ENCODE results near the gene GJB2.

Gene GJB2

DNA sequence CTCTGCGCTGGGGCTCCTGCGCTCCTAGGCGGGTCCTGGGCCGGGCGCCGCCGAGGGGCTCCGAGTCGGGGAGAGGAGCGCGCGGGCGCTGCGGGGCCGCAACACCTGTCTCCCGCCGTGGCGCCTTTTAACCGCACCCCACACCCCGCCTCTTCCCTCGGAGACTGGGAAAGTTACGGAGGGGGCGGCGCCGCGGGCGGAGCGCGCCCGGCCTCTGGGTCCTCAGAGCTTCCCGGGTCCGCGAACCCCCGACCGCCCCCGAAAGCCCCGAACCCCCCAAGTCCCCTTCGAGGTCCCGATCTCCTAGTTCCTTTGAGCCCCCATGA is at the start of gene GJB2:
GJB2 (minus strand) TSS at position 103 of the 326 bp plus-strand sequence. CDS start 3,357 bp downstream, outside the sequence.
- DNase-seq (ENCODE audit: low spot score): no peak

DNA sequence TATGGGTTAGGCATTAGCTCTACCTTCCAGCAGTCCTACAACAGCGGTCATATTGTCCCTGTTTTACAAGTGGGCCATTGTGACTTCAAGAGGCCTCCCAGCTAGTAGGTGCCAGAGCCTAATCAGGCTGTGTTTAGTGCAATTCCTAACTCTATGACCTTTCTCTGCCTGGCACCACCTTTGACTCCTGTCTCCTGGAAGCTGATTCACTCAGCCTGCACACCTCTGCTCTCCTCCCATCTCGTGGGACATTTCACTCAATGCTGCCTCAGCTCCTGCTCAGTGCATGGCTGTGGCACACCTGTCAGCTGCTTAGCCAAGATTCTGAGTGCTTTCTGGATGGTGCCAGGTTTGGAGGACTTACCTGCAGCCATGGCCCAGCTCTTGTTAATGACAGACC is 48.9 kb upstream of the GJB2 start:
- no peak for DNase-seq (ENCODE audit: low spot score)

GRCh38 chr13:20239748-20240147 is 47.0 kb upstream of the GJB2 start:
- no peak for DNase-seq (ENCODE audit: low spot score)

- no peak for DNase-seq (ENCODE audit: low spot score)
These were observed 40.0 kb upstream of the GJB2 start for GRCh38 chr13:20232556-20233277.

DNA sequence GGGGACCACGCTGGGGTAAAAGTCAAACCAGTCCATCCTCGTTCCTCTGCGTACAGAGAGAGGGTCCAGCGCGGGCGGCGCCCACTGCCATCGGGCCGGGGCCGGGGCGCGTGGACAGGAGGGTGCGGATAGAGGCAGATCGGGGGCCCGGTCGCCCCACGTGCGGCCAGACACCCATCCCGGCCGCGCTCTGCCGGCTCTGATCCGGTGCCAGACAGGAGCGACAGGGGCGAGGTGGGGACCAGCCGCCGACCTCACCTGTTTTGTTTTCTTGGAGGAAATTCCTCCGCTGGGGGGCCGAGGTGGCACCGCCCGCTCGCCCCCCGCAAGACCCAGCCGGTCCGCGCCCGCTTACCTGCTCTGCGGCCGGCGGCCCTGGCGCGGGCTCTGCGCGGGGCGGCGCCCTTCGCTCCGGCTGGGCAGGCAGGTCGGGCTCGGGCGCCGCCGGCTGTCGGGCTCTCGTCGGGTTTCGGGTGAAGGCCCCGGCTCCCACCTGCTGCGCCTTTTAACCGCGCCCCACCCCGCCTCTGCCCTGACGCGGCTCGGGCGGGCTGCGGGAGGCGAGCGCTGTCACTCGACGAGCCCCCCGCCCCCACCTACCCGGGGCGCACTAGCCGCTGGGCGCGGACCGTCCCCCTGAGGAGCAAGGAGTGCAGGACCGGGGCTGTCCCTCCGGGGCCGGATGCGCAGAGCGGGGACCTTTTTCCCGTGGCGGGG is 39.3 kb upstream of the GJB2 start, which contains the start of gene GJB6:
GJB6 (minus strand) TSS at position 481 of the 717 bp plus-strand sequence. CDS start 8,839 bp downstream, outside the sequence.
- peak; percentile 68 for DNase-seq (ENCODE audit: low spot score)

GRCh38 chr13:20230913-20231838 is 38.4 kb upstream of the GJB2 start:
- no peak for DNase-seq (ENCODE audit: low spot score)

- DNase-seq (ENCODE audit: low spot score): no peak
These were observed 35.0 kb upstream of the GJB2 start for GRCh38 chr13:20227730-20228129.

- DNase-seq (ENCODE audit: low spot score): no peak
These were observed 34.5 kb upstream of the GJB2 start for GRCh38 chr13:20227288-20227687.

GRCh38 chr13:20222553-20222952 is 29.8 kb upstream of the GJB2 start:
- DNase-seq (ENCODE audit: low spot score): no peak

DNA sequence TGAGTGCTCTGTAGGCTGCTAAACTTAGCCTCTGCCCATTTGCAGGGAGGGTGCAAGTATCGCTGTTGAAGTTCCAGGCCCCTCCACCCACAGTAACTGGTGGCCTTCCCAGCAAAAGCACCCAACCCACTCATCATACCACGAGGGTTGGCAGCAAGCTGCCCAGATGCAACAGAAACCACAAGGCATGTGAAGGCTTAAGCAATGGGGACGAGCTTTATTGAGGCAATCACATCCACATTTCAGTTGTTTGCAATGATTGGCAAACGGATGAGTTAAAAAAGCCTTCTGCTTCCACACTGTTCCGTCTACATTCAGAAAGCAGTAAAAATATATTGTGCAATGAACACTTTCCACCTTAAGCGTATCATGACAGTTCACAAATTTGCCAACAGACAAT is 29.0 kb upstream of the GJB2 start:
- DNase-seq (ENCODE audit: low spot score): no peak

DNA sequence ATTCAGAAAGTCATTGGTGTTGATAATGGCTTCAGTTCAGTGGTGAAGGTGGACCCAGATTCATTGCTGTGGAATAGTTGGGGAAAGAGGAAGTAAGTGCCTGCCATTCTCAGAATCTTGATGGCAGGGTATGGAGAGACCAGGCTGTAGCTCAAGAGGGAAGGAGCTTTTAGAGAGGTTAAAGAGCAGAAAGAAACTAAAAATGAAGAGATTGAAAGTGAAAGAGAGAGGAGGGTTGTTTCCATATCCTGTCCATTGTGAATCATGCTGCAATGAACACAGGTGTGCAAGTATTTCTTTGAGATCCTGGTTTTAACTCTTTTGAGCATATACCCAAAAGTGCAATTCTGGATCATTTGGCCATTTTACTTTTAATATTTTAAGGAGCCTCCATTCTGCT is 26.8 kb upstream of the GJB2 start:
- no peak for DNase-seq (ENCODE audit: low spot score)

DNA sequence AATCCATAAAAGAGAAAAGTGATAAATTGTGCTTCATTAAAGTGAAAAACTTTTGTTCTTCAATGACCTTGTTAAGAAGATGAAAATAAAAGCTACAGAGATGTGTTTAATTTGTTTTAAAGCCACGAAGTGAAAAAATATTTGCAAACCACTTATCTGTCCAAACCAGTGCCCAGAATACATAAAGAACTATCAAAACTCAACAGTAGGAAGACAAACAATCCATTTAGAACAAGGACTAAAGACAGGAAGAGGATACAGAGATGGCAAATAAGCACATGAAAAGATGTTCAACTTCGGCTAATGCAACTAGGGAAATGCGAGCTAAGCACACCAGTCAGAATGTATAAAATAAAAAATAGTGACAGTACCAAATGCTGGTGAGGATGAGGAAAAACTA is 24.4 kb upstream of the GJB2 start:
- no peak for DNase-seq (ENCODE audit: low spot score)

- DNase-seq (ENCODE audit: low spot score): no peak
These were observed 17.2 kb upstream of the GJB2 start for GRCh38 chr13:20209948-20210347.

DNA sequence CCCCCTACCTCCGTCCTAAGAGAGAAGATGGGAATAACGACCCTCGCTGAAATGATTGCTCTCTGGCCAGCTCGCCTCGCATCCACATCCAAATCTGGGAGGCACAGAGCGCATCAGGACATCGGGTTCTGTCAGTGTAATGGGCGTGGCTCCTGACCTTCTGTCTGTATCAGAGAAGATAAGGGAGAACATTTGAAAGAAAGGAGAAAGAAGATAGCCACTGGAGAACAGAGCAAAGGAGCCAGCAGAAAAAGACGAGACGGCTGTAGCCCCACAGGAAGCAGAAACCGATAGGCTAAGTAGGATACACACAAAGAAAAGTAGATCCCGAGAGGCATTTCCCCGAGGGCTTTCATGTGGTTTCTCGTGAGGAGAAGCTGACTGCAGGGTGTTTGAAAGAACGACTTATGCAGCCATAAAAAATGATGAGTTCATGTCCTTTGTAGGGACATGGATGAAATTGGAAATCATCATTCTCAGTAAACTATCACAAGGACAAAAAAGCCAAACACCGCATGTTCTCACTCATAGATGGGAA is 14.0 kb upstream of the GJB2 start:
- no peak for DNase-seq (ENCODE audit: low spot score)

DNA sequence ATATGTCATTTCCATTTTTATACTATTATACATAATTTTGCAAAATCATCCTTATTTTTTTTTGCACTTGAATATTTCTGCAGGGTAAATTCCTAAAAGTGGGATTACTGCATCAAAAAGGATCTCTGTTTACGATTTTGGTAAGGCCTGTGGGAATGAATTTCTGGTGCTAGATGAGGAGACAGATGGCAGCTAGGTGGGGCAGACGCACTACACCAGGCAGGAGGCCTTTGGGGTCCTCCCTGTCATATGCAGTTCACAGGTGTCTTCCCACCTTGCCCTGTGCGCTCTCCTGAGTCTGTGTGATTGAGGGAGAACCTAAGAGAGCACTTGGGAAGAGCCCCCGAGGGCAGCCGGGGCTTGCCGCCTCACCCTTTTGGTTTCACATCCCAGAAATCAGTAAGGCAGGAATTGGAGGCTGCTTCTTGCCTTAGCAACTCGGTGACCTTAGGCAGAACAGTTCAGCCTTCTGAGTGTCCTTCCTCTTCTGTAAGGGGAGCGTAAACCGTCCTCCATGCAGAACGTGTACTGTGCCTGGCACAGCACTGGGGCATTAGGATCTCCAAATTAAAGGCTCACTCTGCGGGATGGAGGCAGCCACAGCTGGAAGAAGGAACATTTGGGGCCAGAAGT is 13.4 kb upstream of the GJB2 start:
- no peak for DNase-seq (ENCODE audit: low spot score)

DNA sequence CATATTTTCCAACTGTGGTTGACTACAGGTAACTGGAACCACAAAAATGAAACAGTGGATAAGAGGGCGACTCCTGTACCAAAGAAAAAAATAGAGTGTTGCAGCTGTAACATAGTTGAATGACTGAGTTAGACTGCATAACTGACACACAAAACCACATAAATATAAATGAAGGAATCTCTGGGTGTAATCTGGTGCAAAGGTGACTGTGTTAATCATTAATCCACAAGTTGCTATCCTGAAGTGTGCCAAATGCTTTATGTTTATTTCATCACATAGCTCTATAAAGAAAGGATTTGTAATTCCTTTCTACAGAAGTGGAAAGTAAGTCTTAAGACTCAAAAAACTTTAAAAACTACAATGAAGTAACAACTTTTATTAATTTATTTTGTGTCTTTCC is 6.0 kb upstream of the GJB2 start:
- no peak for DNase-seq (ENCODE audit: low spot score)

DNA sequence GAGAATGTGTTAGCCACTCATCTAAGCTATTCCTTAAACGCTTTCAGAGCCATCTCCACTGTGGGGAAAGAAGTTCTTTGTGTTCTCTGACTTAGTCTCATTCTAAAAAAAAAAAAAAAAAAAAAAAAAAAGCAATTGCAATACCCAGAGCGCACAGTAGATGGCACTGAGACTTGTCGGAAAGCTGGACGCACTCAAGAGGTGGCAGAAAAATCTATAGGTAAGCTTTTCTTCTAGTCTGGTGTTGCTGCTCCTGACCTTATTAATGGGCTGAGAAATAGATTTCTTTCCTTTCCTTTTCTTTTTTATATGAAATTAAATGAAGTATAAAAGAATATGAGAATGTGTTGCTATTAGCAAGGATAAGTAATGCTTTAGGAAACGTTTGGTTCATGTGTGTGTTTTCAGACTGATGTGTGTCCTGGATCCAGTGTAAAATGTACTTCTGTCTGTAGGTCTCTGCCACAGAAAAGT is 4.7 kb upstream of the GJB2 start:
- DNase-seq (ENCODE audit: low spot score): peak; percentile 61

DNA sequence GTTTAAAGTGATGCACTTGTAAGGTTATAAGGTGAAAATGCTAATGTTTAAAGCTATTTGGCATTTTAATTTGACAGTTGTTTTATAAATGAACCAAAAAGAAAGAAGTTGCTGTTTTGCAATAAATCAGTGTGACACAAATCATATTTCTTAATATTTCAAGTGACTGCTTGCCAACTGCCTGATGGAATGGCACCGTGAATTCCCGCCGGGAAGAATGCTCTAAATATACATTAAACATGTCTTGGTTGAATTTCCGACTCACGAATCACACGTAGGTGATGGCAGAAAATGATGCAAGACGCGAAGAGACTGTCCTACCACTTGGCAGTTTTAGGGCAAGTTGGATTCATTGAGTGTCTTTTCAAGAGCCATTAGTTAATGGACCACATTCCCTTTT is 3.1 kb upstream of the GJB2 start:
- no peak for DNase-seq (ENCODE audit: low spot score)

DNA sequence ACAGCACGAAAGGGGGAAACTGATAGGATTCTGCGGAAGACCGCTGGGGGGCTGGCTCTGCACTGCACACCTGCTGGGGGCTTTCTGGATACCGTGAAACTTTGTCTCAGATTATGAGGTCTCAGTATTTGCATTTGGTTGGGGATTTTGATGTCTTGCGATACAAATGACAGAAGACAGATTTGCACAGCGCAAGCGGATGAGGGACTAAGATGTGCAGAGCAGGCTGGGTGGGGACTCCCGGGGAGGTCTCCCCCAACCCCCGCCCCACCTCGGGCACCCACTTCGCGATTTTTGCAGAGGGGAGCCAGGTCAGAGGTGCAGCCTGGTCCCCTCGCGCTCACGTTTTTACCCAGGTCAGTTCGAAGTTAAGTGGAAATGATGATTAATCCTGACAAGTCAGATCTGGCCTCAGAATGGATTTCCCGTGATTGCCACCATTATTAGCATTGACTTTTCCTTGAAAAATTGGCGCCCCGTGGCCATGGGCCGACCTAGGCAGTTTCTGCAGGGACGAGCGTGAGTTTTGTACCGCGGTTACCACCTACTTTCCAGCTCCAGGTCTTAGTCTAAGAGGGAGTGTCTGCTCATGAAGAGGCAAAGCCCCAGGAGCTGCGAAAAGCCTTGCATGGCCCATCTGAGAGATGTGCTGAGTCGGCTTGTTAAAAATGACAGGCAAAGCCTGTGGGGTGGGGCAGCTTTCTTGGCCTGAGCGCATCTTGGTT is 1.3 kb upstream of the GJB2 start:
- DNase-seq (ENCODE audit: low spot score): no peak

- DNase-seq (ENCODE audit: low spot score): no peak
These were observed 596 bp upstream of the GJB2 start for GRCh38 chr13:20193162-20193906.
